ENCODE measurements around the gene SPTLC2. TPM values are rescaled to one million over a fixed set of nuclear protein-coding genes. Genes with fewer than 3 reads are reported as not detected.

SPTLC2 gene
- total and polyA plus RNA-seq, 2 of the 13 experiments (the other 11 are each of a cell fraction or from before 2014, with no cell fraction given), result 17.4 to 17.5 TPM

- POLR2A ChIA-PET, result no interaction called here
- H3K9me3 ChIP-seq (ENCODE audit: low read length), result no peaks in the 10 kb centered on the region
- H3K4me2 ChIP-seq (ENCODE audit: low read depth, low read length), result no peak overlapping the region
- no peak for DNase-seq (ENCODE audit: low spot score)
- BruUV-seq (replicated peaks), result no TSS peak
- no peaks in the 10 kb centered on the region for H4K20me1 ChIP-seq (ENCODE audit: insufficient read depth, low read length)
- H3K79me2 ChIP-seq (ENCODE audit: insufficient read depth, low read length), result no peaks in the 10 kb centered on the region
- no peak overlapping the region for H3K4me3 ChIP-seq (replicated peaks in 1 of 3; ENCODE audit: insufficient read depth in 1 of 3, low read depth in 2 of 3, low read length in 3 of 3)
- no peak overlapping the region for H3K27ac ChIP-seq (ENCODE audit: extremely low read length, insufficient read depth, low read length)
- 0 out of 5 replicates have a peak, but pooled peaks cover 0 to 4% of the 10 kb centered on the region in 2 experiments for H3K36me3 ChIP-seq (replicated peaks in 1 of 2; ENCODE audit: control insufficient read depth in 1 of 2, insufficient read depth in 2 of 2, low read length in 2 of 2)
- H2AFZ ChIP-seq (ENCODE audit: low read length), result no peak overlapping the region
- TF ChIP-seq ZNF780A (CRISPR knock-in tag; IDR thresholded peaks at IDR 0.05) (no peak), HNRNPK (IDR thresholded peaks at IDR 0.05; ENCODE audit: low read depth, low read length, poor library complexity, severe bottlenecking) (peak; percentile 53)
- no peaks in the 10 kb centered on the region for H3K27me3 ChIP-seq (ENCODE audit: control insufficient read depth in 1 of 2, insufficient read depth in 2 of 2, low read length in 2 of 2)
- no peak overlapping the region for H3K9ac ChIP-seq (ENCODE audit: insufficient read depth, low read depth, low read length)
- in situ Hi-C loops (cut with HindIII; ENCODE audit: extremely low pct_ligation_motif_present, low pct_unique_long_range_greater_than_20kb) (no loop called here), intact Hi-C loops (cut with micrococcal nuclease; ENCODE audit: unreplicated experiment) (no loop called here)
- CTCF ChIA-PET (ENCODE audit: low intra/inter-chr PET ratio, low total read pairs), result no interaction called here
- no peaks in the 10 kb centered on the region for H3K4me1 ChIP-seq (ENCODE audit: insufficient read depth, low read length)
- no peak for ATAC-seq
- no peak for FAIRE-seq
These were observed 85.4 kb downstream of the SPTLC2 start for GRCh38 chr14:77531071-77531470.

GRCh38 chr14:77529963-77530362 is 86.5 kb downstream of the SPTLC2 start:
- no peak for FAIRE-seq
- no peaks in the 10 kb centered on the region for H3K9me3 ChIP-seq (ENCODE audit: low read length)
- H3K36me3 ChIP-seq (replicated peaks in 1 of 2; ENCODE audit: control insufficient read depth in 1 of 2, insufficient read depth in 2 of 2, low read length in 2 of 2), result 0 out of 5 replicates have a peak, but pooled peaks cover 0 to 4% of the 10 kb centered on the region in 2 experiments
- ChIA-PET POLR2A (no interaction called here), CTCF (ENCODE audit: low intra/inter-chr PET ratio, low total read pairs) (no interaction called here)
- H2AFZ ChIP-seq (ENCODE audit: low read length), result no peak overlapping the region
- no TSS peak for BruUV-seq (replicated peaks)
- TF ChIP-seq SALL2 (CRISPR knock-in tag; IDR thresholded peaks at IDR 0.05) (no peak), ZXDC (CRISPR knock-in tag; IDR thresholded peaks at IDR 0.05) (no peak), HNRNPUL1 (IDR thresholded peaks at IDR 0.05; ENCODE audit: low read depth, low read length) (no peak), ZBTB44 (CRISPR knock-in tag; IDR thresholded peaks at IDR 0.05) (no peak), AKAP8 (CRISPR knock-in tag; IDR thresholded peaks at IDR 0.05) (no peak)
- no peak overlapping the region for H3K4me3 ChIP-seq (replicated peaks in 1 of 3; ENCODE audit: insufficient read depth in 1 of 3, low read depth in 2 of 3, low read length in 3 of 3)
- H3K79me2 ChIP-seq (ENCODE audit: insufficient read depth, low read length), result no peaks in the 10 kb centered on the region
- H3K4me2 ChIP-seq (ENCODE audit: low read depth, low read length), result no peak overlapping the region
- no peak overlapping the region for H3K27ac ChIP-seq (ENCODE audit: extremely low read length, insufficient read depth, low read length)
- ATAC-seq, result no peak
- H3K9ac ChIP-seq (ENCODE audit: insufficient read depth, low read depth, low read length), result no peak overlapping the region
- no peak for DNase-seq (ENCODE audit: low spot score)
- intact Hi-C loops (cut with micrococcal nuclease; ENCODE audit: unreplicated experiment) (no loop called here), in situ Hi-C loops (cut with HindIII; ENCODE audit: extremely low pct_ligation_motif_present, low pct_unique_long_range_greater_than_20kb) (no loop called here)
- H4K20me1 ChIP-seq (ENCODE audit: insufficient read depth, low read length), result no peaks in the 10 kb centered on the region
- H3K4me1 ChIP-seq (ENCODE audit: insufficient read depth, low read length), result no peaks in the 10 kb centered on the region
- H3K27me3 ChIP-seq (ENCODE audit: control insufficient read depth in 1 of 2, insufficient read depth in 2 of 2, low read length in 2 of 2), result no peaks in the 10 kb centered on the region
